WI38 (cell line): ENCODE measurements around the gene SLC22A9.
"Not testable (repeated sequence)": the region's sequence is repeated elsewhere in the genome, so short reads cannot be mapped to it uniquely, and the experiment has no call there.

Experiments
- H3K4me3 ChIP-seq: 2 replicates; pipeline ENCODE4 v1.5.1; 2011; ENCODE audit warnings: low read depth, mild to moderate bottlenecking, control low read depth, low read length
- CTCF ChIP-seq: IDR thresholded peaks from 2 replicates; pipeline ENCODE4 v1.5.1; 2012; ENCODE audit warnings: low read depth, mild to moderate bottlenecking, control low read depth, low read length

The SLC22A9 gene

DNA sequence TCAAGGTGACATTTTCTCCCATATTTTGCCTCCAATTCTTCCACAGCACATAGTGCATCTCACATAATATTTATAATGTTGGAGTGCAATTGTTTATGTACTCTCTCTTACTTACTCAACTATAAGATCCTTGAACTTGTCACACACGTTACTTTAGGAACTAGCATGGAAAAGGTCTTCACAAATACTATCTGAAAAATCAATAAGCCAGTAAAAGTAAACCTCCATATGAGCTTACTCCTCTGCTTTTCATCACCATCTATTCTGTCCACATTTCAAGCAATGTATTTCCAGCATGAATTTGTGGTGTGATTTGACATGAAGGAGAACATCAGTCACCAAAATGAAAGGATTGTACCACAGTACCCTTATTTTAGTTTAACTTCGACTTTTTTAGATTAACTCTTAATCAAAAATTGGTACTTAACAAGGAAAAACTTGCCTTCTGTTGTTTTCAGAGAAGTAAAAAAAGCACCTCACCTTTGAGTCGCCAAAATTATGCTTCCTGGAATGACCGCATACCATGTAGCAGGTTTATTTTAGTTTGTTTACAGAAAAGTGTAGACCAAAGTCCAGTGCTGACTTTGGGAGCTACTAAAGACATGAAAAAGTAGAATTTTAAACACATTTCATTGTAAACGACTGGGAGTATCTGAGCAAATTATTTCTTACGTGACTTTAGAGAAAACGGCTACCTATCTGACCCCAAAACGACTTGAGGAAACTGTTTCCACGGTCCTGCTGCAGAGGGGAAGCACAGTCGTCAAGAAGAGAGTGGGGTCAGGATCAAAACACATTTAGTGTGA is at the start of gene SLC22A9:
TSS of gene SLC22A9 (plus strand) at position 621 of the 806 bp plus-strand sequence. CDS start 272 bp downstream, outside the sequence.
- TF ChIP-seq CTCF = no peak

GRCh38 chr11:63321723-63322122 is 47.9 kb upstream of the SLC22A9 start:
- no peak for TF ChIP-seq CTCF
- H3K4me3 ChIP-seq = no peak overlapping the region

More for the DNA sequence above, at the start of gene SLC22A9:
- H3K4me3 ChIP-seq = no peak within 1 kb of the TSS

DNA sequence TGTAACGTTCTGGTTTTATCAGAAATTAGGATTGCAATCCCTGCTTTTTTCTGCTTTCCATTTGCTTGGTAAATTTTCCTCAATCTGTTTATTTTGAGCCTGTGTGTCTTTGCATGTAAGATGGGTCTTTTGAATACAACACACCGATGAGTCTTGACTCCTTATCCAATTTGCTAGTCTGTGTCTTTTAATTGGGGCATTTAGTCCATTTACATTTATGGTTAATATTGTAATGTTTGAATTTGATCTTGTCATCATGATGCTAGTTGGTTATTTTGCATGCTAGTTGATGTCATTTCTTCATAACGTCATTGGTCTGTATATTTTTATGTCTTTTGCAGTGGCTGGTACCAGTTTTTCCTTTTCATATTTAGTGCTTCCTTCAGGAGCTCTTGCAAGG is 34.5 kb upstream of the SLC22A9 start:
- not testable (repeated sequence) for H3K4me3 ChIP-seq

GRCh38 chr11:63337070-63337469 is 32.5 kb upstream of the SLC22A9 start:
- TF ChIP-seq CTCF = no peak
- H3K4me3 ChIP-seq = no peak overlapping the region

DNA sequence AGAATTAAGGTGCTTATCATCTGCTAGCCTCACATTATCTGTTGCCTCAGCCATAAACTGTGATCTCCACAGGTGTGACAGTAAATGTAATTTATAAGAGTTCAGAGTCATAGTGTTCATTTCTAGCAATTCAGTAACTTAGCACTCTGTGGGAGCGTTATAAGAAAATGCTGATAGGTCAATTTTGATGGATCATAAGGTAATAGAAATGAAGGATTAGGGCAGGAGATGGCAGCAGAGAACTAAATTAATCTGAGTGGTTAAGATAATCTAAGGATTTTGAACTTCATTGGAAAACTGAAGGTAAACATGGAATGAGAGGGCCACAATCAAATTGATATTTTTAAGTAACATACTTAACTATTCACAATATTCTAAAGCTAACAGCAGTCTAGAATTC is 26.5 kb upstream of the SLC22A9 start:
- no peak overlapping the region for H3K4me3 ChIP-seq
- TF ChIP-seq CTCF = no peak

DNA sequence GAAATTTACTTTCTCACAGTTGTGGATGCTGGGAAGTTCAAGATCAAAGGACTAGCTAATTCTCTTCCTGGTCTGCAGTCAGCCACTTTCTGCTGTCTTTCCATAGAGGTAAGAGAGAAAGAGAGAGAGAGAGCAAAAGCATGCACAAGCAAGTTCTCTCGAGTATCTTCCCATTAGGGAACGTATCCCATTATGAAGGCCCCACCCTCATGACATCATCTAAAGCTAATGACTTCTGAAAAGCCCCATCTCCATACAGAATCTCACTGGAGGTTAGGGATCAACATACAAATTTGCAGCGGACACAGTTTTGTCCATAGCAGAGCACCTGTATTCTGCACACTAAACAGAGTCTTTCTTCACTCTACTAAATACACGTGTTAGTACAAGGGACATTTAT is 17.4 kb upstream of the SLC22A9 start:
- no peak for TF ChIP-seq CTCF
- no peak overlapping the region for H3K4me3 ChIP-seq

GRCh38 chr11:63362196-63362793 is 7.3 kb upstream of the SLC22A9 start:
- H3K4me3 ChIP-seq = no peak overlapping the region

More at GRCh38 chr11:63362196-63362793, 7.3 kb upstream of the SLC22A9 start:
- no peak for TF ChIP-seq CTCF
